OCI-LY3 (cell line): ENCODE results near the gene HGF.

Experiments
- H2AFZ ChIP-seq: fragments of 200-600, 300-600 bp; shearing (Covaris generic); 2 replicates; pipeline ENCODE4 v1.6.0; 2014; ENCODE audit warnings: antibody characterized with exemption, low read depth, low read length
- H3K27ac ChIP-seq: fragments of 200-600, 300-600 bp; sonication (generic); 2 replicates; pipeline ENCODE4 v1.5.1; 2014; ENCODE audit warnings: mild to moderate bottlenecking, low read length, moderate library complexity, mixed read lengths
- H3K27me3 ChIP-seq: fragments of 200-600, 300-600 bp; sonication (generic); 2 replicates; pipeline ENCODE4 v1.6.1; 2014; ENCODE audit warnings: low read depth, low read length, mixed read lengths
- H3K36me3 ChIP-seq: fragments of 200-600, 300-600 bp; sonication (generic); replicated peaks from 2 replicates; pipeline ENCODE3; 2014; ENCODE audit warnings: low read depth, low read length, mixed read lengths
- H3K4me1 ChIP-seq: fragments of 300-600, 200-600 bp; sonication (generic); 2 replicates; pipeline ENCODE4 v1.6.1; 2014; ENCODE audit warnings: low read length, mixed read lengths
- H3K4me2 ChIP-seq: fragments of 200-600, 300-600 bp; sonication (generic); 2 replicates; pipeline ENCODE4 v1.6.1; 2014; ENCODE audit warnings: low read length, mixed read lengths
- H3K4me3 ChIP-seq: fragments of 300-600, 200-600 bp; sonication (generic); 2 replicates; pipeline ENCODE4 v1.5.1; 2014; ENCODE audit warnings: antibody characterized with exemption, mild to moderate bottlenecking, low read length, moderate library complexity
- H3K79me2 ChIP-seq: fragments of 300-600, 200-600 bp; shearing (Covaris generic); 2 replicates; pipeline ENCODE4 v1.6.1; 2014; ENCODE audit warnings: mild to moderate bottlenecking, low read length, mixed read lengths
- H3K9ac ChIP-seq: fragments of 300-600, 200-600 bp; shearing (Covaris generic); 2 replicates; pipeline ENCODE4 v1.6.0; 2014; ENCODE audit warnings: mild to moderate bottlenecking, low read length, moderate library complexity
- H3K9me3 ChIP-seq: fragments of 200-600, 300-600 bp; shearing (Covaris generic); 2 replicates; pipeline ENCODE4 v1.6.1; 2014; ENCODE audit warnings: low read length, mixed read lengths; ENCODE audit not compliant: insufficient read depth
- H4K20me1 ChIP-seq: fragments of 200-600, 300-600 bp; sonication (generic); 2 replicates; pipeline ENCODE4 v1.6.1; 2016; ENCODE audit warnings: low read length, mixed read lengths; ENCODE audit not compliant: insufficient read depth
- CTCF ChIP-seq: fragments of 200-600, 300-600 bp; sonication (generic); IDR thresholded peaks from 2 replicates; pipeline ENCODE4 v1.5.1; 2014; ENCODE audit warnings: antibody characterized with exemption, low read length, low read depth
- EZH2phosphoT487 ChIP-seq: fragments of 200-600 bp; shearing (Covaris generic); IDR thresholded peaks from 2 replicates; pipeline ENCODE4 v1.6.1; 2018; ENCODE audit warnings: antibody characterized with exemption, mixed run types, low read depth

HGF gene

GRCh38 chr7:81690688-81691087 lies 79.2 kb downstream of the HGF start:
- H2AFZ ChIP-seq: peak overlapping the region; percentile 16; the same call in 1 of the 2 replicates
- H3K27me3 ChIP-seq: no peaks in the 10 kb centered on the region
- TF ChIP-seq EZH2phosphoT487: no peak
- TF ChIP-seq CTCF: no peak
- no peaks in the 10 kb centered on the region for H3K4me1 ChIP-seq
- H3K4me3 ChIP-seq: no peak overlapping the region
- no peaks in the 10 kb centered on the region for H4K20me1 ChIP-seq
- no peak overlapping the region for H3K4me2 ChIP-seq
- H3K9me3 ChIP-seq: no peaks in the 10 kb centered on the region
- no peak overlapping the region for H3K9ac ChIP-seq
- H3K27ac ChIP-seq: no peak overlapping the region
- H3K79me2 ChIP-seq: no peaks in the 10 kb centered on the region
- no peaks in the 10 kb centered on the region for H3K36me3 ChIP-seq

- Histone ChIP-seq H3K4me1 (peaks cover 2% of the 10 kb centered on the region), H3K4me2 (no peak overlapping the region), H3K9me3 (no peaks in the 10 kb centered on the region), H3K79me2 (no peaks in the 10 kb centered on the region), H3K27me3 (no peaks in the 10 kb centered on the region), H2AFZ (no peak overlapping the region), H3K4me3 (no peak overlapping the region), H4K20me1 (no peaks in the 10 kb centered on the region), H3K36me3 (no peaks in the 10 kb centered on the region), H3K27ac (no peak overlapping the region), H3K9ac (no peak overlapping the region)
- TF ChIP-seq EZH2phosphoT487 (no peak), CTCF (no peak)
Observed at GRCh38 chr7:81690251-81690650, 79.6 kb downstream of the HGF start.

- Histone ChIP-seq H2AFZ (no peak overlapping the region), H3K9me3 (no peaks in the 10 kb centered on the region), H3K36me3 (no peaks in the 10 kb centered on the region), H3K4me1 (peaks cover 11% of the 10 kb centered on the region), H3K27ac (no peak overlapping the region), H3K4me2 (no peak overlapping the region), H3K9ac (no peak overlapping the region), H3K79me2 (no peaks in the 10 kb centered on the region), H4K20me1 (no peaks in the 10 kb centered on the region), H3K4me3 (no peak overlapping the region), H3K27me3 (no peaks in the 10 kb centered on the region)
- no peak for TF ChIP-seq EZH2phosphoT487
- no peak for TF ChIP-seq CTCF
Observed at GRCh38 chr7:81688622-81689411, 81.0 kb downstream of the HGF start.

GRCh38 chr7:81687062-81687461 lies 82.8 kb downstream of the HGF start:
- Histone ChIP-seq H3K4me1 (peaks cover 11% of the 10 kb centered on the region), H2AFZ (no peak overlapping the region), H3K79me2 (no peaks in the 10 kb centered on the region), H3K4me2 (no peak overlapping the region), H3K4me3 (no peak overlapping the region), H3K36me3 (no peaks in the 10 kb centered on the region), H3K27ac (no peak overlapping the region), H3K9ac (no peak overlapping the region), H4K20me1 (no peaks in the 10 kb centered on the region), H3K9me3 (no peaks in the 10 kb centered on the region), H3K27me3 (no peaks in the 10 kb centered on the region)
- TF ChIP-seq CTCF (no peak), EZH2phosphoT487 (no peak)
